BLaER1 treated with 17β-estradiol and CSF1 and Interleukin-3, amounts not matched to agents 10 nM and 100 nM (cell line): ENCODE measurements around the gene ZNF543.

ENCODE experiments used
- H3K27ac ChIP-seq, 11 experiments: shearing (Covaris generic); formaldehyde crosslinking; 2 replicates each; pipeline ENCODE4 v1.8.1; 2022
- H3K27me3 ChIP-seq, 11 experiments: shearing (Covaris generic); formaldehyde crosslinking; 2 replicates each; pipeline ENCODE4 v1.8.1; 2022
- H3K36me3 ChIP-seq, 11 experiments: shearing (Covaris generic); formaldehyde crosslinking; 2 replicates each; pipeline ENCODE4 v1.8.1; 2022
- H3K4me1 ChIP-seq, 10 experiments: shearing (Covaris generic); formaldehyde crosslinking; 2 replicates each; pipeline ENCODE4 v1.8.1; 2022
- H3K4me2 ChIP-seq, 11 experiments: shearing (Covaris generic); formaldehyde crosslinking; 2 replicates each; pipeline ENCODE4 v1.8.1; 2022
- H3K4me3 ChIP-seq, 10 experiments: shearing (Covaris generic); formaldehyde crosslinking; 2 replicates each; pipeline ENCODE4 v1.8.1; 2022
- H3K9ac ChIP-seq, 11 experiments: shearing (Covaris generic); formaldehyde crosslinking; 2 replicates each; pipeline ENCODE4 v1.8.1; 2022
- H3K9me3 ChIP-seq, 11 experiments: shearing (Covaris generic); formaldehyde crosslinking; replicated peaks in 1 of 11; 2 replicates each; pipeline ENCODE4 v1.8.1; 2022
- H4K20me1 ChIP-seq, 11 experiments: shearing (Covaris generic); formaldehyde crosslinking; 2 replicates each; pipeline ENCODE4 v1.8.1; 2022
- Cebpa-rat ChIP-seq, 11 experiments: shearing (Covaris generic); IDR thresholded peaks; 2 replicates each; pipeline ENCODE4 v1.8.1; 2022

The ZNF543 gene

DNA sequence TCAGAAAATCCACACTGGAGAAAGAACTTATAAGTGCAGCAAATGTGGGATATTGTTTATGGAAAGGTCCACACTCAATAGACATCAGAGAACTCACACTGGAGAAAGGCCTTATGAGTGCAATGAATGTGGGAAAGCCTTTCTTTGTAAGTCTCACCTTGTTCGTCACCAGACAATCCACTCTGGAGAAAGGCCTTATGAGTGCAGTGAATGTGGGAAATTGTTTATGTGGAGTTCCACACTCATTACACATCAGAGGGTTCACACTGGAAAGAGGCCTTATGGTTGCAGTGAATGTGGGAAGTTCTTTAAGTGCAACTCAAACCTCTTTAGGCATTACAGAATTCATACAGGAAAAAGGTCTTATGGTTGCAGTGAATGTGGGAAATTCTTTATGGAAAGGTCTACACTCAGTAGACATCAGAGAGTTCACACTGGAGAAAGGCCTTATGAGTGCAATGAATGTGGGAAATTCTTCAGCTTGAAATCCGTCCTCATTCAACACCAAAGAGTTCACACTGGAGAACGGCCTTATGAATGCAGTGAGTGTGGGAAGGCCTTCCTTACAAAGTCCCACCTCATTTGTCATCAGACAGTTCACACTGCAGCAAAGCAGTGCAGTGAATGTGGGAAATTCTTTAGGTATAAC is 57.4 kb downstream of the ZNF543 start:
- Histone ChIP-seq H3K9ac (no peak overlapping the region), H3K4me1 (no peaks in the 10 kb centered on the region), H3K9me3 (peaks cover 59 to 86% (median 71%) of the 10 kb centered on the region in 11 experiments), H3K27ac (no peak overlapping the region), H3K36me3 (peaks cover 63 to 77% (median 70%) of the 10 kb centered on the region in 11 experiments), H3K4me3 (peak overlapping the region in 5 of 10 experiments; percentile 2 to 38 (median 16); a peak in 3 of 20 replicates), H3K4me2 (no peak overlapping the region), H3K27me3 (no peaks in the 10 kb centered on the region), H4K20me1 (no peaks in the 10 kb centered on the region)
- no peak for TF ChIP-seq Cebpa-rat (IDR thresholded peaks at IDR 0.05)
